Measurements from ENCODE around the gene TSPAN1.

Gene TSPAN1

GRCh38 chr1:46131093-46131492 is 43.8 kb upstream of the TSPAN1 start:
- TF ChIP-seq FOXP2 (optimal IDR thresholded peaks at IDR 0.05; ENCODE audit: borderline replicate concordance, extremely low read depth, extremely low read length, insufficient read depth) (no peak), POLR2AphosphoS5 (IDR thresholded peaks at IDR 0.05; ENCODE audit: low read depth, low read length) (no peak), TAF1 (IDR thresholded peaks at IDR 0.05; ENCODE audit: borderline replicate concordance, insufficient read depth, low read length) (no peak), SIN3A (IDR thresholded peaks at IDR 0.05; ENCODE audit: borderline replicate concordance, insufficient read depth, low read length) (no peak), REST (IDR thresholded peaks at IDR 0.05; ENCODE audit: insufficient read depth in 1 of 2, low read depth in 2 of 2, low read length in 2 of 2) (no peak)

- TF ChIP-seq SIN3A (IDR thresholded peaks at IDR 0.05; ENCODE audit: borderline replicate concordance, insufficient read depth, low read length): no peak
- no peak for TF ChIP-seq FOXP2 (optimal IDR thresholded peaks at IDR 0.05; ENCODE audit: borderline replicate concordance, extremely low read depth, extremely low read length, insufficient read depth)
- TF ChIP-seq REST (IDR thresholded peaks at IDR 0.05; ENCODE audit: insufficient read depth in 1 of 2, low read depth in 2 of 2, low read length in 2 of 2): no peak
- TF ChIP-seq TAF1 (IDR thresholded peaks at IDR 0.05; ENCODE audit: borderline replicate concordance, insufficient read depth, low read length): no peak
- no peak for TF ChIP-seq POLR2AphosphoS5 (IDR thresholded peaks at IDR 0.05; ENCODE audit: low read depth, low read length)
Observed at GRCh38 chr1:46131712-46132528, 43.0 kb upstream of the TSPAN1 start.

GRCh38 chr1:46132529-46133180 is 42.2 kb upstream of the TSPAN1 start, which contains the start of gene PIK3R3:
Gene PIK3R3, minus strand, starts transcription at chr1:46132629. Its CDS starts 677 bp downstream, at chr1:46131952.
- TF ChIP-seq TAF1 (IDR thresholded peaks at IDR 0.05; ENCODE audit: borderline replicate concordance, insufficient read depth, low read length) (peak; percentile 93), REST (IDR thresholded peaks at IDR 0.05; ENCODE audit: insufficient read depth in 1 of 2, low read depth in 2 of 2, low read length in 2 of 2) (peak in 1 of 2 experiments; percentile 8; a peak in 1 of 4 replicates), SIN3A (IDR thresholded peaks at IDR 0.05; ENCODE audit: borderline replicate concordance, insufficient read depth, low read length) (no peak; the same call in 1 of the 2 replicates), FOXP2 (optimal IDR thresholded peaks at IDR 0.05; ENCODE audit: borderline replicate concordance, extremely low read depth, extremely low read length, insufficient read depth) (no peak), POLR2AphosphoS5 (IDR thresholded peaks at IDR 0.05; ENCODE audit: low read depth, low read length) (peak; percentile 98)

GRCh38 chr1:46133181-46133658 is 41.7 kb upstream of the TSPAN1 start:
- TF ChIP-seq REST (IDR thresholded peaks at IDR 0.05; ENCODE audit: insufficient read depth in 1 of 2, low read depth in 2 of 2, low read length in 2 of 2) (no peak; a peak in 1 of 4 replicates), TAF1 (IDR thresholded peaks at IDR 0.05; ENCODE audit: borderline replicate concordance, insufficient read depth, low read length) (no peak), FOXP2 (optimal IDR thresholded peaks at IDR 0.05; ENCODE audit: borderline replicate concordance, extremely low read depth, extremely low read length, insufficient read depth) (no peak), POLR2AphosphoS5 (IDR thresholded peaks at IDR 0.05; ENCODE audit: low read depth, low read length) (no peak; the same call in 1 of the 2 replicates), SIN3A (IDR thresholded peaks at IDR 0.05; ENCODE audit: borderline replicate concordance, insufficient read depth, low read length) (no peak)
